ENCODE results near the gene NEUROG1. TPM values are rescaled to one million over a fixed set of nuclear protein-coding genes. Genes with fewer than 3 reads are reported as not detected.
"Not testable (repeated sequence)": the region's sequence is repeated elsewhere in the genome, so short reads cannot be mapped to it uniquely, and the experiment has no call there.

NEUROG1 gene
- total RNA-seq, 2 donors from 2014 or later, result not detected

DNA sequence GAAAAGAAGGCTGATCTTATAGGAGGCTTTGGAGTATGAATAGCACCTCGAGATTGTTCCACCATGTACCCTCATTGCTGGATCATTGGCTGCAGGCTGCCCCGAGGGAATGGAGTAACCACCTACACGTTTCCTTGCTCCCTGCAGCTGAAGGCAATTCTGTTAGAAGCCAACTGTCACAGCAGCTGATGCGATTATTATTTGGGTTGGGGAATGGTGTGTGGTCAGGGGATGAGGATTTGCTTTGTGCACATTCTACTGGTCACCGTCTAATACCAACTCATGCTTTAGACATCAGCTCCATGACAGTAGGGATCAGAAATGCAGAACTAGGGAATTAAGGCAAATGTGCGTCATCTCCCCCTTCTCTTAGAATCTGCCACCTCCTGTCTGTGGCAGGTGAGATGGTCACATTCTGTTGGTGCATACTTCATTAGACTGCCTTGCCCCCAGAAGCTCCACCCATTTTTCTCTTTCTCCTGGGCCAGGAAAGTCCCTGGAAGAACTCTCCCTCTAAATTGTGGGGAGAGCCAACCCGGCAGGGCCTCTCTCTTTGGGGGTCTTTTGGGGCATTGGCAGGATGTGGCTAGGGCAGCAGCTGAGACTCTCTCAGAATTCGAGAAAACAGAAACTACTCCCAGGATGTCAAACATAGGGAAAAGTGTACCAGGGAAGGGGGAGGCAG, 32.8 kb downstream of the NEUROG1 start:
- Mint-ChIP-seq H3K4me3 (no peak overlapping the region), H3K9me3 (no peaks in the 10 kb centered on the region), H3K27ac (no peak overlapping the region), H3K36me3 (ENCODE audit: low read depth) (no peaks in the 10 kb centered on the region), H3K4me1 (no peaks in the 10 kb centered on the region), H3K27me3 (peaks cover 46% of the 10 kb centered on the region)
- ATAC-seq (replicated peaks), result no peak

- Mint-ChIP-seq H3K27me3 (peaks cover 43% of the 10 kb centered on the region), H3K4me1 (no peaks in the 10 kb centered on the region), H3K9me3 (no peaks in the 10 kb centered on the region), H3K36me3 (ENCODE audit: low read depth) (no peaks in the 10 kb centered on the region), H3K27ac (no peak overlapping the region), H3K4me3 (no peak overlapping the region)
- ATAC-seq (replicated peaks), result no peak
These were observed 33.8 kb downstream of the NEUROG1 start for GRCh38 chr5:135501965-135502364.

DNA sequence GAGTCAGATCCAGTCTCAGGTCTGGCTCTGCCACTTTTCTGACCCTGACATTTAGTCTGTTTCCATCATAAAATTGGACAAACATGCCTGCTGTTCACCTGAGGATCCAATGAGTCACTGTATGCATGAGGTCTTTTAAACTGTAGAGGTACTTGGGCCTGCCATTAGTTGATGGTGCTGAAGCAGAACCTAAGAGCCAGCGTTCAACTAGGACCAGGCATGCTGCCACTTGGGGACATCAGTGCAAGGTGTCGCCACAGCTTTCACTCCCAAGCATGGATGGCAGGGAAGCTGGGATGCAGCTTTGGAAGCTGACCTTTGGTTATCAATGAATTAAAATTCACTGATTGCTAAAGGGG, 37.1 kb downstream of the NEUROG1 start:
- H3K9me3 Mint-ChIP-seq, result no peaks in the 10 kb centered on the region
- no peak overlapping the region for H3K27ac Mint-ChIP-seq
- no peak for ATAC-seq (replicated peaks)
- H3K36me3 Mint-ChIP-seq (ENCODE audit: low read depth), result no peaks in the 10 kb centered on the region
- H3K4me1 Mint-ChIP-seq, result no peaks in the 10 kb centered on the region
- H3K4me3 Mint-ChIP-seq, result no peak overlapping the region
- peaks cover 32% of the 10 kb centered on the region for H3K27me3 Mint-ChIP-seq

DNA sequence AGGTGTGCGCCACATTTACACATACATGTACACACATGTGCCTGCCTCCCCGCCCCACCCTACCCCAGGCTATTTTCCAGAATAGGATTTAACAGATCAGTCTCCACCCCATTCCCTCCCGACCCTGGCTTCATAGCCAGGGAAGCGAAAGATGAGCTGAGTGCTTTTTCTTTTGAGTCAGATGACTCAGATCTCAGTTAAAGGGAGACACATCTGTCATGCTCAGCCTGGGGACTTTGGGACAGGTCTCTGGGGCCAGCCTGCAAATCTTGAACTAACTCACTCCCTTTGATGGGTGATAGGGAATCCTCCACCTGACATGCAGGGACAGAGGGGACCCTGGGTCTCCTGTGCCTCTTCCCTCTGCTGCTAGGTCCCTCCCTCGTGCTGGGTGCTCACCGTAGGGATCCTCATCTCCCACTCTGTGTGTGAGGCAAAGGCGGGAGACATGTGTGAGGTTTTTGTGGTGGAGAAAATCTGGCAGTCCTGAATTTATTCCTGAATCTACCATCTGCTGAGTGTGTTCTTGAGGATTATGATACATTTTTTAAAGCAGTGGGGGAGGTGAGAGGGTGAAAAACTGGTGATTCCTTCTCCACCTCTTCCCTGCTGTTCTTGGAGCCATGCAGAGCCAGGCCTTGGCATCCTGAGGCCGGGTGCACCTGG, 37.7 kb downstream of the NEUROG1 start:
- no peaks in the 10 kb centered on the region for H3K4me1 Mint-ChIP-seq
- H3K4me3 Mint-ChIP-seq, result no peak overlapping the region
- H3K36me3 Mint-ChIP-seq (ENCODE audit: low read depth), result no peaks in the 10 kb centered on the region
- no peak overlapping the region for H3K27ac Mint-ChIP-seq
- peaks cover 29% of the 10 kb centered on the region for H3K27me3 Mint-ChIP-seq
- ATAC-seq (replicated peaks), result no peak
- H3K9me3 Mint-ChIP-seq, result no peaks in the 10 kb centered on the region

DNA sequence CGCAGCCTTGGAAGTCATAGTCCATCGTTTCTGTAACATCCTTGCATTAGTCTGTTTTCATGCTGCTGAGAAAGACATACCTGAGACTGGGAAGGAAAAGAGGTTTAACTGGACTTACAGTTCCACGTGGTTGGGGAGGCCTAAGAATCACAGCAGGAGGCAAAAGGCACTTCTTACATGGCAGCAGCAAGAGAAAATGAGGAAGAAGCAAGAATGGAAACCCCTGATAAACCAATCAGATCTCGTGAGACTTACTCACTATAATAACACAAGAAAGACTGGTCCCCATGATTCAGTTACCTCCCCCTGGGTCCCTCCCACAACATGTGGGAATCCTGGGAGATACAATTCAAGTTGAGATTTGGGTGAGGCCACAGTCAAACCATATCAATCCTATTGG, 40.2 kb downstream of the NEUROG1 start:
- not testable (repeated sequence) for H3K4me3 Mint-ChIP-seq, H3K4me1 Mint-ChIP-seq

DNA sequence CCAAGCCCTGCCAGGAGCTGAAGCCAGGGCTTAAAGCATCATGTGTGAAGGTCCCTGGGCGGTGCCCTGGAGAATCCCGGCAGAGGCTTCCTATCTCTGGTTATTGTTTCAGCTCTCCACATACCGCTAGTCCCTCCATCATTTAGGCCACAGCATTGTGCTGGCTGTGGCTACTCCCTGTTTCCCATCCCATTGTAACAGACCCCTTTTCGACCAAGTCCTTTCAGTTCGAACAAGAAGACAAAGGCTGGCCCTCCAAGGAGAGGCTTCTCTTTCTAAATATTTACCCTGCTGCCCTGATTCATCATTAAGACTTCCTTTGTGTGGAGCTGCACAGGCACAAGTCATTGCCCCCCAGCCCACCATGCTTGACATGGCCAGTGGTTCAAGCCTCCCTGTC, 41.6 kb downstream of the NEUROG1 start:
- no peak overlapping the region for H3K4me3 Mint-ChIP-seq
- no peak overlapping the region for H3K27ac Mint-ChIP-seq
- no peaks in the 10 kb centered on the region for H3K9me3 Mint-ChIP-seq
- no peak for ATAC-seq (replicated peaks)
- no peaks in the 10 kb centered on the region for H3K36me3 Mint-ChIP-seq (ENCODE audit: low read depth)
- H3K4me1 Mint-ChIP-seq, result no peaks in the 10 kb centered on the region
- H3K27me3 Mint-ChIP-seq, result peaks cover 38% of the 10 kb centered on the region

More for the DNA sequence above, 40.2 kb downstream of the NEUROG1 start:
- H3K9me3 Mint-ChIP-seq; H3K27ac Mint-ChIP-seq; H3K36me3 Mint-ChIP-seq (ENCODE audit: low read depth); ATAC-seq (replicated peaks): not testable (repeated sequence)
- H3K27me3 Mint-ChIP-seq, result peaks cover 33% of the 10 kb centered on the region

DNA sequence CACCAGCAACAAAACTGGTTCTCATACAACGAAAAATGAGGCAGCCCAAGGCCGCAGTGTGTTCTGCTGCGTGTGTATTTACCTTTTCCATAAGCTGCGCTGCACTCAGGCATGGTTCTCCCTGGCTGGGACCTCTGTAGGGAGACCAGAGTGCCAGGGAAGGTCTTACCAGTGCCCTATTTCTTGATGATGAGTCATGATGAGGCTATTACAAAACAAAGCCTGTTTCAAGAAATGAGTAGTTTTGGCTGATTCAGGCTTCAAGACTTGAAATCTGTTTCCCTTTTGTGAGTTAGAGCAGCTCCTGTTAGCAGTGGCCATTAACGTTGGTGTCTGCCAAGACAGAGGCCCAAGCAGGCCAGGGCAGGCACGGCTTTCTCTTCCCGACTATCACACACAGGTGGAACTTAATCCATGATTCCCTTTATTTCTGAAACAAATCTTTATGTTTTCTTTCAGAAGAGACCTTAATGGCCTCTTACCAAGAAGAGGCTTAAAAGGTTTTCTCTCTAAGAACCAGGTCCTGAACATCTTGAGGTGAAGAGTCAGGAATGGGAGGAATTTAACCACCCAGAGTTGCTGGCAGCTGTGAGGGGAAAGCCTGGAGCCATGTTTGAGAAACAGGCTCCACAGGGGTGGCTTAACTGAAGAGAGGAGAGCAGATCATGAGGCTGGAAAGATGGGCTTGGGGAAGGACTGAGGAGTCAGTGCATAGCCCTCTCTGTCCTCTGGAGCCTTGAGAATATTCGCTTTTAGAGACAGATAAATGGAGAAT, 42.2 kb downstream of the NEUROG1 start:
- H3K9me3 Mint-ChIP-seq, result no peaks in the 10 kb centered on the region
- peaks cover 36% of the 10 kb centered on the region for H3K27me3 Mint-ChIP-seq
- H3K4me1 Mint-ChIP-seq, result no peaks in the 10 kb centered on the region
- ATAC-seq (replicated peaks), result peak; percentile 66
- no peak overlapping the region for H3K27ac Mint-ChIP-seq
- no peaks in the 10 kb centered on the region for H3K36me3 Mint-ChIP-seq (ENCODE audit: low read depth)
- H3K4me3 Mint-ChIP-seq, result no peak overlapping the region

GRCh38 chr5:135492319-135492626, 43.5 kb downstream of the NEUROG1 start:
- Mint-ChIP-seq H3K4me3 (no peak overlapping the region), H3K4me1 (no peaks in the 10 kb centered on the region), H3K9me3 (no peaks in the 10 kb centered on the region), H3K27me3 (peaks cover 45% of the 10 kb centered on the region), H3K36me3 (ENCODE audit: low read depth) (no peaks in the 10 kb centered on the region), H3K27ac (no peak overlapping the region)
- no peak for ATAC-seq (replicated peaks)

- Mint-ChIP-seq H3K27ac (no peak overlapping the region), H3K9me3 (no peaks in the 10 kb centered on the region), H3K4me3 (no peak overlapping the region), H3K4me1 (no peaks in the 10 kb centered on the region), H3K36me3 (ENCODE audit: low read depth) (no peaks in the 10 kb centered on the region), H3K27me3 (peaks cover 46% of the 10 kb centered on the region)
- ATAC-seq (replicated peaks), result no peak
These were observed 44.0 kb downstream of the NEUROG1 start for GRCh38 chr5:135491552-135492318.

DNA sequence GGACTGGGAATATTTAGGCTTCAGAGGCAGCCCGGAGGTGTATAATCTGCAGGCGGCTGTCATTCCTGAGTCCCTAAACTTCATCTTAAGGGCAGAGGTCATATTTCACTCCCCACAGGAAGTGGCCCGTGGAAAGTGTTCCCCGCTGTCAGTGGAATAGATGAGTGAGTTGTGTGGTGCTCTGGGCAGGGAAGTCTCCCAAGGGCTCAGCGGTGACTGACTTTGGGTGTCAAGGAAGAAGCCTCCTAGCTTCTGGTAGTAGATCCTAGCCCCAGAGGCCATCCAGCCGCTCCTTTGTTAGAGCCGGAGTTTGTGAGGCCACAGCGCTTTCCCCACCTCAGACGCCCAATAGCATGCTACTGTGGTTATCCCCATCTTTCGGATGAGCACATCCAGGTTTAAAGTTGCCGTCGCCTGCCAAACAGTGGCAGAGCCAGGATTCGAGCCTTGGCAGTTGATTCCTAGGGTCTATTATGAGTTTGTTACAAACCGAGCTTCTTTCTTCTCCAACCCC, 44.7 kb downstream of the NEUROG1 start:
- peaks cover 50% of the 10 kb centered on the region for H3K27me3 Mint-ChIP-seq
- H3K4me1 Mint-ChIP-seq, result no peaks in the 10 kb centered on the region
- no peaks in the 10 kb centered on the region for H3K9me3 Mint-ChIP-seq
- H3K4me3 Mint-ChIP-seq, result no peak overlapping the region
- no peak overlapping the region for H3K27ac Mint-ChIP-seq
- no peaks in the 10 kb centered on the region for H3K36me3 Mint-ChIP-seq (ENCODE audit: low read depth)
- no peak for ATAC-seq (replicated peaks)

DNA sequence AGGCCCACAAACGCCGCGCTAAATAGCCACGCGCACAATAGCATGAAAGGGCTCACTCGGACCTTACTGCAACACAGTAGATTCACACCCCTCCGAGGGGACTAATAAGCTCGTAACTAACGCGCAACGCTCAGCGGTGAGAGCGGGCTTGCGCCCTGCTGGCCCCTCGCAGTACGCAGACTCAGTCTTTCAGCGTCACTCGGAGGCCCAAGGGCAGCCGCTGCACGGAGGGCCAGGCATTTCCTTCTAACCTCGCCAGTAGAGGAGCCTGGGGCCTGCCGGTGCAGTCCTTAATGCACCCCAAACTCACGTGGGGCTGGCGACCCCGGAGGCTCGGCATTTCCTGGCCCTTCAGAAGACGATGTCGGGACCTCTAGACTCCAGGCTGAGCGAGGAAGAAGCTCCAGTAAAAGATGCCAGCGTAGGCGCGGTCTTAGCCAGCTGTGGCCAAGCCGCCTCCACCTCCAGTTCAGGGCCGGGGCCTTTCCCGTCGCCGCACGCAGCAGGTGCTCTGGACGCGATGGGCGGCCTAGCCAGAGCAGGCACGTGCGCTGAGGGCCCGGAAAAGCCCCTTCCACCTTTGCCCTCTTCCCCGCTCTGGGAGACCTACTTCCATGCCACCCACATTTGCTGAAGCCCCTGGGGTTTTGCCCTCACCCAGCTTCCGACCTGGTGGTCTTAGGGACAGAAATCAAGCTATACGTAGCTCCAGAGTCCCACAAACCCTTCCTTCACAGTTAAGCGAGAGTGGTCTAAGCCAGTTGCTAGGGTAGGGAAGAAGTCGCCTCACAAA, 45.3 kb downstream of the NEUROG1 start:
- Mint-ChIP-seq H3K4me1 (no peaks in the 10 kb centered on the region), H3K27ac (no peak overlapping the region), H3K4me3 (no peak overlapping the region), H3K36me3 (ENCODE audit: low read depth) (no peaks in the 10 kb centered on the region), H3K9me3 (no peaks in the 10 kb centered on the region), H3K27me3 (peaks cover 54% of the 10 kb centered on the region)
- ATAC-seq (replicated peaks), result no peak

DNA sequence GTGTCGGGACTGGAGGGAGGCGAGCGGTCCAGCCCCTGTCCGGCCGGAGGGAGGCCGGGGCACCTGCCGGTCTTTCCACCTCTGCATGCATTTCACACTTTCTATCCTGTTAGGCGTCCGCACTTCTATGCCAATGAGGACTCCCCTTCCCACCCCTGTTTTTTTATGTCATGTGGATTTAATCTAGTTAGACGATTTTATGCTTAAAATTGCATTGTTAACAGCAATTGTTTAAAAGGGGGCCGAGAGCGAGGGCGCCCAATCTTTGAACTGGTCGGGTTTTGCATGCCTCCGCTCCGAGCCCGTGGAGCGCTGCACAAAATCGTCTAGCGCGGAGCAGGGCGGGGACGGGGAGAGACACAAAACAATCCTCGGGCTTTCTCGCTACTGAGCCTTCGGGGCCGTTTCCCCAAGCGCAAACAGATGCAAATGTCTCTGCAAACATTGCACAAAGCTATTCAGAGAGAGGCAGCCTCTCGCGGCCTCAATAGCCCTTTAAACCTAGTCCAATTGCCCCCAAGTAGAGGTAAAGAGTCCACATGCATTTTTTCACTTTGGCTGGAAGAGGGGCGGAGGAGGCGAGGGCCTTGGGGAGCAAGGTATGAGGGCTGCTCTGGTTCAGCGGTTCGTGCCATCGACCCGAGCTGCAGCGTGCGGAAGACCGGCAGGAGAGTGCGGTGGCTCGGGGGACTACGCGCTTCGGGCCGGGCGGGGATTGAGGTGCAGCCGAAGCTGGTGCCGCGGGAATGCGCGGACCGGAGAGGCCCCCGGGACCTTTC, 46.1 kb downstream of the NEUROG1 start:
- ATAC-seq (replicated peaks), result no peak
- Mint-ChIP-seq H3K9me3 (no peaks in the 10 kb centered on the region), H3K36me3 (ENCODE audit: low read depth) (no peaks in the 10 kb centered on the region), H3K27ac (no peak overlapping the region), H3K4me1 (no peaks in the 10 kb centered on the region), H3K27me3 (peaks cover 56% of the 10 kb centered on the region), H3K4me3 (no peak overlapping the region)

DNA sequence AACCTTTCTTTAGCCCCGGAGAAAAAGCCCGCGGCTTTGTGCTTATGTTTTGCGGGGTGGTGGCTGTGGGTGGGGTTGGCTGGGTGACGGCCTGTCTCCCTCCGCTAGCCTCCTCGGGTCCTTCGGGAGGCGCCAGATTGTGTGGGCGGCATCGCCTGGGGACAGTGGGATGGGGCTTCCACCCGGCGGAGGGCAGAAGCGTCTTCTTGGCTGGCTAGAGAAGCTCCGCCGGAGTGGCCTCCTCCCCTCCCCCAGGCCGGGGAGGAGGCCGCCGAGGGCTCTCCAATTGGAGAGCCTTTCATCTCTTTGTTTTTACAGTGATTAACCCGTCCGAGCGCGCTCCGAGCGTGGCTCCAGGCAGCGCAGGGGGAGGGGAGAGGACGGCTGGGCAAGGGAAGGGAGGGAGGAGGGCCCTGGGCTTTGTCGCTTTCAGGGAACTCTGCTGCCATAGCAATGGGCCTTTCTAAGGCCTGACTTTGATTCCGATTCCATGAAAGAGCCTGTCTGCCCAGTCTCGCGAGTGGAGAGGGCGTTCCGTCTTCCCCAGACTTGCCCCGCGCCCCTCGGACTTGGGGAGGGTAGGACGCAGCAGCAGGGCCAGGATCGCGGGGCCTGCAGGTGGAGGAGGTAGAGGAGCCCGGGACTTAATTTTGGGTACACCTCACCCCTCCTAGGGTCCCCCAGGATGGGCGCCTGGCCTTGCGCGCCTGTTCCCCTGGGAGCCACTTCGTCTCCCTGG, 46.9 kb downstream of the NEUROG1 start:
- H3K9me3 Mint-ChIP-seq, result no peaks in the 10 kb centered on the region
- peaks cover 56% of the 10 kb centered on the region for H3K27me3 Mint-ChIP-seq
- no peaks in the 10 kb centered on the region for H3K4me1 Mint-ChIP-seq
- no peak overlapping the region for H3K4me3 Mint-ChIP-seq
- no peak for ATAC-seq (replicated peaks)
- no peaks in the 10 kb centered on the region for H3K36me3 Mint-ChIP-seq (ENCODE audit: low read depth)
- H3K27ac Mint-ChIP-seq, result no peak overlapping the region
